BLaER1 treated with 17β-estradiol and CSF1 and Interleukin-3, amounts not matched to agents 10 nM and 100 nM (cell line): ENCODE measurements around the gene USP36.

ENCODE experiments used
- H3K27ac ChIP-seq, 11 experiments: shearing (Covaris generic); formaldehyde crosslinking; 2 replicates each; pipeline ENCODE4 v1.8.1; 2022
- H3K27me3 ChIP-seq, 11 experiments: shearing (Covaris generic); formaldehyde crosslinking; 2 replicates each; pipeline ENCODE4 v1.8.1; 2022
- H3K36me3 ChIP-seq, 11 experiments: shearing (Covaris generic); formaldehyde crosslinking; 2 replicates each; pipeline ENCODE4 v1.8.1; 2022
- H3K4me1 ChIP-seq, 10 experiments: shearing (Covaris generic); formaldehyde crosslinking; 2 replicates each; pipeline ENCODE4 v1.8.1; 2022
- H3K4me2 ChIP-seq, 11 experiments: shearing (Covaris generic); formaldehyde crosslinking; 2 replicates each; pipeline ENCODE4 v1.8.1; 2022
- H3K4me3 ChIP-seq, 10 experiments: shearing (Covaris generic); formaldehyde crosslinking; 2 replicates each; pipeline ENCODE4 v1.8.1; 2022
- H3K9ac ChIP-seq, 11 experiments: shearing (Covaris generic); formaldehyde crosslinking; 2 replicates each; pipeline ENCODE4 v1.8.1; 2022
- H3K9me3 ChIP-seq, 11 experiments: shearing (Covaris generic); formaldehyde crosslinking; replicated peaks in 1 of 11; 2 replicates each; pipeline ENCODE4 v1.8.1; 2022
- H4K20me1 ChIP-seq, 11 experiments: shearing (Covaris generic); formaldehyde crosslinking; 2 replicates each; pipeline ENCODE4 v1.8.1; 2022
- Cebpa-rat ChIP-seq, 11 experiments: shearing (Covaris generic); IDR thresholded peaks; 2 replicates each; pipeline ENCODE4 v1.8.1; 2022

Gene USP36

GRCh38 chr17:78798695-78799559, 41.7 kb downstream of the USP36 start:
- Histone ChIP-seq H3K9me3 (no peaks in the 10 kb centered on the region), H3K4me1 (peaks cover 87 to 98% (median 95%) of the 10 kb centered on the region in 10 experiments), H3K36me3 (peaks cover 81 to 92% (median 87%) of the 10 kb centered on the region in 11 experiments), H3K9ac (peak overlapping the region in 4 of 11 experiments; percentile 9 to 52 (median 20); a peak in 5 of 22 replicates), H4K20me1 (peaks cover 13 to 98% (median 42%) of the 10 kb centered on the region in 11 experiments; a peak in 18 of 22 replicates), H3K4me2 (peak overlapping the region in 7 of 11 experiments; percentile 9 to 86 (median 78); a peak in 12 of 22 replicates), H3K27me3 (no peaks in the 10 kb centered on the region), H3K4me3 (no peak overlapping the region), H3K27ac (peak overlapping the region in 7 of 11 experiments; percentile 13 to 67 (median 40); a peak in 14 of 22 replicates)
- TF ChIP-seq Cebpa-rat (IDR thresholded peaks at IDR 0.05) = no peak

- peak overlapping the region; percentile 71 to 86 (median 81) for H3K4me2 ChIP-seq
- peak overlapping the region in 10 of 11 experiments; percentile 25 to 66 (median 46); a peak in 13 of 22 replicates for H3K9ac ChIP-seq
- no peaks in the 10 kb centered on the region for H3K9me3 ChIP-seq
- H4K20me1 ChIP-seq = peaks cover 13 to 88% (median 36%) of the 10 kb centered on the region in 11 experiments; a peak in 18 of 22 replicates
- no peak overlapping the region for H3K4me3 ChIP-seq
- peak overlapping the region in 7 of 11 experiments; percentile 28 to 73 (median 67); a peak in 13 of 22 replicates for H3K27ac ChIP-seq
- no peak for TF ChIP-seq Cebpa-rat (IDR thresholded peaks at IDR 0.05)
- H3K4me1 ChIP-seq = peaks cover 84 to 95% (median 90%) of the 10 kb centered on the region in 10 experiments
- peaks cover 86 to 97% (median 92%) of the 10 kb centered on the region in 11 experiments for H3K36me3 ChIP-seq
- H3K27me3 ChIP-seq = no peaks in the 10 kb centered on the region
Observed at GRCh38 chr17:78797691-78798585, 42.7 kb downstream of the USP36 start.

- Histone ChIP-seq H3K4me1 (peaks cover 76 to 92% (median 87%) of the 10 kb centered on the region in 10 experiments), H3K4me2 (peak overlapping the region; percentile 71 to 86 (median 81)), H3K9me3 (no peaks in the 10 kb centered on the region), H3K9ac (peak overlapping the region in 10 of 11 experiments; percentile 20 to 66 (median 38); a peak in 12 of 22 replicates), H3K27ac (peak overlapping the region in 8 of 11 experiments; percentile 20 to 73 (median 60); a peak in 16 of 22 replicates), H3K27me3 (no peaks in the 10 kb centered on the region), H3K36me3 (peaks cover 82 to 94% (median 89%) of the 10 kb centered on the region in 11 experiments), H3K4me3 (0 out of 20 replicates have a peak overlapping the region, but pooled peaks of 1 of the 10 experiments have one; percentile 9), H4K20me1 (peaks cover 9 to 85% (median 30%) of the 10 kb centered on the region in 11 experiments; a peak in 17 of 22 replicates)
- no peak for TF ChIP-seq Cebpa-rat (IDR thresholded peaks at IDR 0.05)
Observed at GRCh38 chr17:78797213-78797612, 43.4 kb downstream of the USP36 start.

DNA sequence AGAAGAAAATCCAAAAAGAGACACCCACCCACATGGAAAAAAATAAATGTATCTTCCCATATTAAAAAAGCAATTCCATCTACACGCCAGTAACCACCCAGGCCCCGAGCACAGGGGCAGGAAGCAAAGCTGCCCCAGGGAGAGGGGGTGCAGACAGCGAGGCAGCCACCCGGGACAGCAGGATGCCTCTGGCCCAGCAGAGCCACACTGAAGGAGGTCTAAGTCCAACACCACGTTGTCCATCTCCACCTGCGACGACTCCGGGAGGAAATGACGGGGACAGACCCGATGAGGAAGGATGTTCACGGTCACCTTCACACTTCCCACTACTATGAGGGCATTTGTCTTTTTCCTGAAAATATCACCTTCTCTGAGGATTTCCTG, 44.1 kb downstream of the USP36 start:
- no peak for TF ChIP-seq Cebpa-rat (IDR thresholded peaks at IDR 0.05)
- Histone ChIP-seq H4K20me1 (peaks cover 8 to 84% (median 30%) of the 10 kb centered on the region in 11 experiments; a peak in 17 of 22 replicates), H3K4me1 (peaks cover 69 to 90% (median 86%) of the 10 kb centered on the region in 10 experiments), H3K36me3 (peaks cover 81 to 97% (median 93%) of the 10 kb centered on the region in 11 experiments), H3K27ac (peak overlapping the region in 9 of 11 experiments; percentile 32 to 73 (median 54); a peak in 18 of 22 replicates), H3K9ac (peak overlapping the region in 10 of 11 experiments; percentile 3 to 66 (median 38); a peak in 13 of 22 replicates), H3K27me3 (no peaks in the 10 kb centered on the region), H3K4me3 (peak overlapping the region in 4 of 10 experiments; percentile 0 to 42 (median 15); a peak in 2 of 20 replicates), H3K4me2 (peak overlapping the region; percentile 71 to 86 (median 81)), H3K9me3 (no peaks in the 10 kb centered on the region)

DNA sequence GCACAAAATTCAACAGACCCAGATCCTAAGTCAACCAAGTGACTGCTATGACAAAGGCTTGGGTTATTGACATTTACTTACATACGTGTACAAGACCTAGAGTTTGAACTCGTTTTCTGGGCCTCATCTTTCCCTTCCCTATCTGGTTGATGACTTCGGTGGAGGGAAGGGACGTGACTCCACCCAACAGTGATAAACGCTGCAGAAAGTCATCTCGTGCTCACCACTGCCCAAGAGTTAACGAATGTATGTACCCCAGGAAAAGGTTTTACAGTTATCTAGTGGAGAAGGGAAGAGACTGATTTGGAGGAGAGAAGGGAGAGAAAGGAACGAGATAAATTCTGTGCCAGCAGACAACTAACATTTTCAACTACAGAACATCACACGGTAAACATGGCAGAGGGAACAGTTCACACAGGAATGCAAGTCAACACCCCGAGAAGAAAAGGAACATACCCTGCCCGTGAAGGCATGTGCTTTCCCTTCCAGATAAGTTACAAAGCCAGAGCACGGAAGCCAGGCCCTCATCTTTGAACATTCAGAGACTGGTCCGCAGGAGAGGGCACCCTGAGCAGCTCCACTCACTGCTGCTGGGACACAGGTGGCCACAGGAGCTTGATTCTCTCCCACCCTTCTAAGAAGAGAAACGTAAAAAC, 44.6 kb downstream of the USP36 start:
- TF ChIP-seq Cebpa-rat (IDR thresholded peaks at IDR 0.05) = no peak
- no peaks in the 10 kb centered on the region for H3K9me3 ChIP-seq
- H3K9ac ChIP-seq = peak overlapping the region in 10 of 11 experiments; percentile 3 to 66 (median 38); a peak in 13 of 22 replicates
- peak overlapping the region; percentile 71 to 86 (median 81) for H3K4me2 ChIP-seq
- no peaks in the 10 kb centered on the region for H3K27me3 ChIP-seq
- H4K20me1 ChIP-seq = peaks cover 6 to 79% (median 30%) of the 10 kb centered on the region in 11 experiments; a peak in 17 of 22 replicates
- H3K27ac ChIP-seq = peak overlapping the region in 9 of 11 experiments; percentile 32 to 73 (median 54); a peak in 18 of 22 replicates
- peaks cover 64 to 90% (median 82%) of the 10 kb centered on the region in 10 experiments for H3K4me1 ChIP-seq
- peaks cover 77 to 96% (median 91%) of the 10 kb centered on the region in 11 experiments for H3K36me3 ChIP-seq
- H3K4me3 ChIP-seq = peak overlapping the region in 4 of 10 experiments; percentile 0 to 42 (median 15); a peak in 1 of 20 replicates

DNA sequence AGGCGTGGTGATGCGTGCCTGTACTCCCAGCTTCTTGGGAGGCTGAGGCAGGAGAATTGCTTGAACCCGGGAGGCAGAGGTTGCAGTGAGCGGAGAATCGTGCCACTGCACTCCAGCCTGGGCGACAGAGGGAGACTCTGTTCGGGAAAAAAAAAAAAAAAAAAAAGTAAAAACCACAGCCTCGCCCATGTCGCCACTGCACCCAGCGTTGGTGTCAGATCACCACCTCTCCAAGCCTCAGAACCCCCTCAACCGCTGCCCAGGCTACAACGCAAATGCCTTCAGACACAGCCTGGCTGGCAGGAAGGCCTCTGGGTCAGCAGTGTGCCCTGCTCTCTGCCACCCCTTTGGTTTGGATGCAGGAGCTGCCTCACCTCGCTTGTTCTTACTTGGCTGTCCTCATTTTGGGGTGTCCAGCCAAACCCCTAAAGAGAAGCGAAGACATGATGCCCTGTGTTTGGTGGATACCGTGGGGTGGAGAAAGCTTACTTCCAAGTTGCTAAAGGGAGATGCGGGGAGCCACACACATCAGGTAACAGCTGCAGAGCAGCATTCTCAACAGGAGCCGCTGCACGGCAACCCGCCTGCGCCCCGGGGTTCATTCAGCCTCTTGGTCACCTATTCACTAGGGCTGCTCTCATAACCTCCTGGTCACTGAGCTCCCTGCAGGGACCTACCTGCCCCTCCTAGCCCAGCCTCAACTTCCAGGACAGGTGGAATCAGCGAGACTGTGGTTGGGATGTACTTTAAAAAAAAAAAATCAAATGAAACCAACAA, 45.6 kb downstream of the USP36 start:
- TF ChIP-seq Cebpa-rat (IDR thresholded peaks at IDR 0.05) = no peak
- 0 out of 22 replicates have a peak overlapping the region, but pooled peaks of 1 of the 11 experiments have one; percentile 18 for H3K9ac ChIP-seq
- H3K9me3 ChIP-seq = no peaks in the 10 kb centered on the region
- H3K4me2 ChIP-seq = peak overlapping the region in 10 of 11 experiments; percentile 71 to 86 (median 82); a peak in 14 of 22 replicates
- H3K27me3 ChIP-seq = no peaks in the 10 kb centered on the region
- peaks cover 70 to 91% (median 84%) of the 10 kb centered on the region in 11 experiments for H3K36me3 ChIP-seq
- H3K4me3 ChIP-seq = no peak overlapping the region
- peaks cover 61 to 90% (median 80%) of the 10 kb centered on the region in 10 experiments for H3K4me1 ChIP-seq
- H3K27ac ChIP-seq = peak overlapping the region in 1 of 11 experiments; percentile 36; a peak in 2 of 22 replicates
- H4K20me1 ChIP-seq = peaks cover 2 to 70% (median 24%) of the 10 kb centered on the region in 11 experiments; a peak in 16 of 22 replicates

DNA sequence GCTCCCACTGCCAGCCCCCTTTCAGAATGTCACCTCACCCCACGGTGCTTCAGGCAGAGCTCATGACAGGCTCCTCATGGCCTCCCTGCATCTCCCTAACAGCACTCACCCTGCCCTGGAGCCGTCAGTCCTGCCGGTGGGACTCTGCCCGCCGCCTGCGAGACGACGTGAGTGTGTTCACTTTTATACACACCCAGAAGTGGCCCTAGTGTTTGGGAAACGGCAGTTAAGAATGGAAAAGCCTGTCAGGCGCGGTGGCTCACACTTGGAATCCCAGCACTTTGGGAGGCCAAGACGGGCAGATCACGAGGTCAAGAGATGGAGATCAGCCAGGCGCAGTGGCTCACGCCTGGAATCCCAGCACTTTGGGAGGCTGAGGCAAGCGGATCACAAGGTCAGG, 46.2 kb downstream of the USP36 start:
- Histone ChIP-seq H4K20me1 (peaks cover 2 to 63% (median 21%) of the 10 kb centered on the region in 11 experiments; a peak in 16 of 22 replicates), H3K4me2 (peak overlapping the region in 2 of 11 experiments; percentile 84 to 85; a peak in 2 of 22 replicates), H3K27me3 (no peaks in the 10 kb centered on the region), H3K4me3 (no peak overlapping the region), H3K36me3 (peaks cover 64 to 84% (median 77%) of the 10 kb centered on the region in 11 experiments), H3K27ac (no peak overlapping the region; a peak in 1 of 22 replicates), H3K9me3 (no peaks in the 10 kb centered on the region), H3K4me1 (peaks cover 61 to 90% (median 80%) of the 10 kb centered on the region in 10 experiments), H3K9ac (no peak overlapping the region)
- TF ChIP-seq Cebpa-rat (IDR thresholded peaks at IDR 0.05) = no peak
